Activated B cell treated with CpG ODN at 0.5 μM for 24 hours (primary cell): ENCODE results near the gene TEX14. TPM values are rescaled to one million over a fixed set of nuclear protein-coding genes. Genes with fewer than 3 reads are reported as not detected.
A peak's percentile ranks its signal among the peaks of the same experiment; 100 is the strongest.

Experiments
- ATAC-seq: fragments of 200-7000 bp; cut with Tn5 transposase; one replicate; pipeline ENCODE4 v1.10.0; 2021; ENCODE audit warnings: low read depth, mild to moderate bottlenecking, moderate library complexity
- CTCF ChIA-PET: fragments of 350-600 bp; sonication (Branson Sonifier 250); formaldehyde crosslinking; loops from one replicate; lab custom pipeline; 2021; ENCODE audit warnings: antibody characterized with exemption; lab: Charles Lee
- POLR2A ChIA-PET: fragments of 350-600 bp; sonication (Branson Sonifier 250); formaldehyde crosslinking; loops from one replicate; lab custom pipeline; 2021; ENCODE audit warnings: antibody characterized with exemption; lab: Charles Lee
- DNase-seq: peaks from one replicate; pipeline ENCODE4 v3.0.0; 2022
- H3K27ac Mint-ChIP-seq: one replicate; pipeline ENCODE4 v1.8.0; 2020; ENCODE audit warnings: mixed read lengths
- H3K27me3 Mint-ChIP-seq: one replicate; pipeline ENCODE4 v1.8.0; 2021; ENCODE audit warnings: mixed read lengths
- H3K36me3 Mint-ChIP-seq: one replicate; pipeline ENCODE4 v1.8.0; 2021; ENCODE audit warnings: low read depth, mixed read lengths
- H3K4me1 Mint-ChIP-seq: one replicate; pipeline ENCODE4 v1.8.0; 2021; ENCODE audit warnings: mixed read lengths
- H3K4me3 Mint-ChIP-seq: one replicate; pipeline ENCODE4 v1.8.0; 2020; ENCODE audit warnings: mild to moderate bottlenecking, mixed read lengths
- H3K9me3 Mint-ChIP-seq: one replicate; pipeline ENCODE4 v1.8.0; 2020; ENCODE audit warnings: mixed read lengths
- intact Hi-C: fragments of 100-400 bp; cut with micrococcal nuclease; formaldehyde crosslinking; loops from one replicate; pipeline ENCODE4 v1.15.1; 2024
- total RNA-seq: library from RNA; stranded (reverse); gene quantifications from 2 replicates; pipeline ENCODE4 v1.2.3, GENCODE V29; 2022
- TF ChIP-seq, protein P1 (sequence below): fragments of 200-600 bp; IDR thresholded peaks from one replicate; pipeline ENCODE4 v1.8.0; 2022; ENCODE audit warnings: antibody characterized with exemption, mild to moderate bottlenecking

Gene TEX14
- total RNA-seq, 1 donor from 2014 or later, result 0.16 TPM

DNA sequence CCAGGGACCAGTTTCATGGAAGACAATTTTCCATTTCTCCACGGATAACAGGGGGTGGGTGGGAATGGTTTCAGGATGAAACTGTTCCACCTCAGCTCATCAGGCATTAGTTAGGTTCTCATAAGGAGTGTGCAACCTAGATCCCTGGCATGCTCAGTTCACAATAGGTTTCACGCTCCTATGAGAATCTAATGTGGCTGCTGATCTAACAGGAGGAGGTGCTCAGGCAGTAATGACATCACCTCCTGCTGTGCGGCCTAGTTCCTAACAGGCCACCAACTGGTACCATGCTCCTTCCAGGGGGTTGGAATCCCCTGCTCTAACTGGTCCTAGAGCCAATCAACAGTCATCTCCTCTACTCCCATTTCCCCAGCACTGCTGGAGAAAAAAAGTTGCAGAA lies 19.9 kb downstream of the TEX14 start:
- TF ChIP-seq, protein P1, sequence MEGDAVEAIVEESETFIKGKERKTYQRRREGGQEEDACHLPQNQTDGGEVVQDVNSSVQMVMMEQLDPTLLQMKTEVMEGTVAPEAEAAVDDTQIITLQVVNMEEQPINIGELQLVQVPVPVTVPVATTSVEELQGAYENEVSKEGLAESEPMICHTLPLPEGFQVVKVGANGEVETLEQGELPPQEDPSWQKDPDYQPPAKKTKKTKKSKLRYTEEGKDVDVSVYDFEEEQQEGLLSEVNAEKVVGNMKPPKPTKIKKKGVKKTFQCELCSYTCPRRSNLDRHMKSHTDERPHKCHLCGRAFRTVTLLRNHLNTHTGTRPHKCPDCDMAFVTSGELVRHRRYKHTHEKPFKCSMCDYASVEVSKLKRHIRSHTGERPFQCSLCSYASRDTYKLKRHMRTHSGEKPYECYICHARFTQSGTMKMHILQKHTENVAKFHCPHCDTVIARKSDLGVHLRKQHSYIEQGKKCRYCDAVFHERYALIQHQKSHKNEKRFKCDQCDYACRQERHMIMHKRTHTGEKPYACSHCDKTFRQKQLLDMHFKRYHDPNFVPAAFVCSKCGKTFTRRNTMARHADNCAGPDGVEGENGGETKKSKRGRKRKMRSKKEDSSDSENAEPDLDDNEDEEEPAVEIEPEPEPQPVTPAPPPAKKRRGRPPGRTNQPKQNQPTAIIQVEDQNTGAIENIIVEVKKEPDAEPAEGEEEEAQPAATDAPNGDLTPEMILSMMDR, result no peak
- H3K4me3 Mint-ChIP-seq, result no peak overlapping the region
- ATAC-seq (no peak), DNase-seq (no peak)
- ChIA-PET POLR2A (no interaction called here), CTCF (no interaction called here)
- H3K9me3 Mint-ChIP-seq, result no peaks in the 10 kb centered on the region
- H3K27ac Mint-ChIP-seq, result no peak overlapping the region
- peaks cover 12% of the 10 kb centered on the region for H3K27me3 Mint-ChIP-seq
- peaks cover 2% of the 10 kb centered on the region for H3K4me1 Mint-ChIP-seq
- no peaks in the 10 kb centered on the region for H3K36me3 Mint-ChIP-seq
- intact Hi-C loops, result no loop called here

DNA sequence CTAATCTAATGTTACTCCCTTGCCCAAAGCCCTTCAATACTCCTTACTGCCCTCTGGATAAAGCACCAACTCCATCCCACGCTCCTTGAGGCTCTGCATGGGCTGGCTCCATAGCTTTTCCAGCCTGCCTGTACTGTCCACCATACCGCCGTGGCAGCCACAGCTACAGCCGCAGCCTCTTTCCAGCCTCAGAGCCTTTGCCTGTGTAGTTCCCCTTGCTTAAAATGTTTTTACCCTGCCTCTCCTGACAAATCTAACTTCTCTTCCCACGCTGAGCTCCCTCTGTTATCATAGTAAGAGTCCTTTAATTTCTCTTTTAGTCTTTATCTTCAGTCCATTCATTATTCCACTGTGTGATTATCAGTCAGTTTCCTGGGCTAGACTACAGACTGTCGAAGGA lies 22.0 kb downstream of the TEX14 start:
- ATAC-seq (no peak), DNase-seq (no peak)
- intact Hi-C loops, result no loop called here
- H3K27ac Mint-ChIP-seq, result no peak overlapping the region
- peaks cover 8% of the 10 kb centered on the region for H3K4me1 Mint-ChIP-seq
- TF ChIP-seq, protein P1, result no peak
- peaks cover 16% of the 10 kb centered on the region for H3K27me3 Mint-ChIP-seq
- ChIA-PET POLR2A (interaction anchor here (0.6 to 1.3 kb wide), 4 partner anchors 11 to 543 kb away, joined by 3 to 8 read pairs (median 6); no protein-coding TSS in a partner anchor), CTCF (interaction anchor here (0.6 kb wide), 1 partner anchor 334 kb away, joined by 4 read pairs; no protein-coding TSS in a partner anchor)
- H3K36me3 Mint-ChIP-seq, result no peaks in the 10 kb centered on the region
- no peaks in the 10 kb centered on the region for H3K9me3 Mint-ChIP-seq
- no peak overlapping the region for H3K4me3 Mint-ChIP-seq

DNA sequence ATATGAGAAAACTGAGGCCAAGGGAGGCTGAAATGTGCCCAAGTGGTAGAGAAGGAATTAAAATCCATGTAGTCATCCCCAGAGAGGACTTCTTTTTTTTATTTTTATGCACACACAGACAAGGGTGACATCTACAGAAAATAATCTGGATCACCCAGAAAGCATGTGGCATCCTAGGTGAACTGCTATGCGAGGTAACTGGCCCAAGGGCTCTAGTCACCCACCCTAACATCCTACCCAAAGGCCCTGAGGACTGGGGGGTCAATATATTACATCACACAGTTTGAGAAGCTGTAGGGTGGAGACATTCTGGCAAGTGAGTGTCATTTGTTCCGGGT lies 23.3 kb downstream of the TEX14 start:
- Mint-ChIP-seq H3K9me3 (no peaks in the 10 kb centered on the region), H3K27me3 (peaks cover 16% of the 10 kb centered on the region), H3K27ac (no peak overlapping the region), H3K36me3 (no peaks in the 10 kb centered on the region), H3K4me1 (peaks cover 8% of the 10 kb centered on the region), H3K4me3 (no peak overlapping the region)
- CTCF ChIA-PET, result no interaction called here
- intact Hi-C loops, result no loop called here
- no peak for DNase-seq
- TF ChIP-seq, protein P1, result no peak
- POLR2A ChIA-PET, result interaction anchor here (2.0 to 4.7 kb wide), 2 partner anchors 9 to 37 kb away, joined by 11 to 28 read pairs; no protein-coding TSS in a partner anchor
- no peak for ATAC-seq

DNA sequence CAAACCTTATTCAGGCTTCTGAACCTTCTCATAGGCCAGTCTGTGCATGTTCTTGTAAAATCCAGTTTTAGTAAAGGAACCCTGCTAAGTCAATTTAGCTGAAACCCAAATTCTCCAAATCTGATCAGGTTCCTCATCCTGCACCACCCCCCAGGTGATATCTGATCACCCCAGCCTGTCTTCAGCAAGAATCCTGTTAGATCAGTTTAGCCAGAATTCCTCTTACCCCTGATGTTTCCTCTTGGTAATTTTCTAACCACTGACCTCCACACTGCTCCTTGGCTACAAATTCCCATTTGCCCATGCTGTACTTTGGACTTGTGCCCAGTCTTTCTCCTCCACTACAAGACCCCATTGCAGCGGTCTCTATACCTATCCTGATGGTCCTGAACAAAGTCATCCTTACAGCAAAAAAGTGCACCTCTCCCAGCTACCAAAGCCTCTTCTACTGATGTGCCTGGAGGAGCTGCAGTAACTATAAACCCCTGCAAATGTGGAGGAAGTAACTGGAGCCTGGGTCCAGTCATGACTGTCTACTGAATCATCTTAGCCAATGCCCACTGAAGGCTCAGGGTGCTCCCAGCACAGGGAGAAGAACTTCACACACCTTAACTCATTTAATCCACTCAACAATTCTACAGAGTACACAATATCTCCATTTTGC lies 23.8 kb downstream of the TEX14 start:
- ChIA-PET POLR2A (interaction anchor here (0.5 to 4.7 kb wide), 3 partner anchors 9 to 37 kb away, joined by 8 to 28 read pairs (median 11); partner anchors contain the start of gene TEX14), CTCF (no interaction called here)

DNA sequence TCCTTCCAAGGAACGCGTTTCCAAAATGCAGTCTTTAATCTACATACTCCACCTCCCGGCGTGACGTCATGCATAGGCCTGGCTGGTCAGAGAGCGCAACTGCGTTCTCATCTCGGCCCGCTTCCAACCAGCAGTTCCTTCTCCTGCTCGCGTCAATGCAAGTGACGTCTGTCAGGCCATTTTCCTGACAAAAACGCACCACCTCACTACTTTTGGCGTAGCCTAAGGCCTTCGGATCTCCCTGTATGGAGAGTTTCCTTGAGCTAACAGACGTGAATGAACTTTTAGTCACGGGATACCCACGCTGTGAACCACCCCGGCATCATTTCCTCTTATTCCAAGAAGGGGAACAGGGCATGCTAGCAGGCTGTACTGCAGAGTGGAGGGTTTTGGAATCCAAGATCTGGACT lies 25.0 kb downstream of the TEX14 start:
- peak; percentile 23 for DNase-seq

More for the DNA sequence above, 23.8 kb downstream of the TEX14 start:
- no peak for DNase-seq
- Mint-ChIP-seq H3K27ac (no peak overlapping the region), H3K4me1 (peaks cover 8% of the 10 kb centered on the region), H3K36me3 (no peaks in the 10 kb centered on the region), H3K27me3 (peaks cover 16% of the 10 kb centered on the region), H3K4me3 (no peak overlapping the region), H3K9me3 (no peaks in the 10 kb centered on the region)
- no peak for ATAC-seq
- TF ChIP-seq, protein P1, result no peak
- intact Hi-C loops, result no loop called here

More for the DNA sequence above, 25.0 kb downstream of the TEX14 start:
- Mint-ChIP-seq H3K9me3 (no peaks in the 10 kb centered on the region), H3K27ac (no peak overlapping the region), H3K4me1 (peaks cover 8% of the 10 kb centered on the region), H3K27me3 (peaks cover 16% of the 10 kb centered on the region), H3K36me3 (no peaks in the 10 kb centered on the region), H3K4me3 (peak overlapping the region; percentile 66)
- POLR2A ChIA-PET, result interaction anchor here (0.5 to 4.7 kb wide), 2 partner anchors 35 to 180 kb away, joined by 10 to 28 read pairs; no protein-coding TSS in a partner anchor
- peak; percentile 47 for ATAC-seq
- CTCF ChIA-PET, result no interaction called here
- intact Hi-C loops, result no loop called here
- TF ChIP-seq, protein P1, result no peak
